C4-2B (cell line): Measurements from ENCODE around the gene ACSM3.

Experiments
- CTCF ChIP-seq: fragments of 450-650 bp; conservative IDR thresholded peaks from 2 replicates; pipeline ENCODE4 v1.5.1; 2017; ENCODE audit warnings: mild to moderate bottlenecking
- ZFX ChIP-seq: fragments of 450-650 bp; IDR thresholded peaks from 2 replicates; pipeline ENCODE4 v1.6.1; 2017

GRCh38 chr16:20822521-20823325 lies 58.9 kb downstream of the ACSM3 start:
- TF ChIP-seq CTCF = no peak
- TF ChIP-seq ZFX = no peak
